ENCODE measurements around the gene CCT2.

The CCT2 gene

GRCh38 chr12:69585189-69586062 is at the start of gene CCT2:
TSS of gene CCT2 (plus strand) at chr12:69585459. CDS start at chr12:69585522, 63 bp downstream.
- DNase-seq = peak; percentile 96

GRCh38 chr12:69540987-69541386 is 44.3 kb upstream of the CCT2 start:
- DNase-seq = no peak

- no peak for DNase-seq
These were observed 41.2 kb upstream of the CCT2 start for GRCh38 chr12:69544087-69544486.

- no peak for DNase-seq
These were observed 40.2 kb upstream of the CCT2 start for GRCh38 chr12:69545081-69545480.

GRCh38 chr12:69546693-69547438 is 38.4 kb upstream of the CCT2 start:
- DNase-seq = no peak

- no peak for DNase-seq
These were observed 36.6 kb upstream of the CCT2 start for GRCh38 chr12:69548687-69549086.

GRCh38 chr12:69550569-69551350 is 34.5 kb upstream of the CCT2 start:
- DNase-seq = no peak

- DNase-seq = no peak
These were observed 31.5 kb upstream of the CCT2 start for GRCh38 chr12:69553628-69554248.

GRCh38 chr12:69555461-69555860 is 29.8 kb upstream of the CCT2 start:
- no peak for DNase-seq

- DNase-seq = no peak
These were observed 28.9 kb upstream of the CCT2 start for GRCh38 chr12:69556383-69556782.

- DNase-seq = no peak
These were observed 22.0 kb upstream of the CCT2 start for GRCh38 chr12:69563166-69563762.

GRCh38 chr12:69566603-69567002 is 18.7 kb upstream of the CCT2 start:
- no peak for DNase-seq

GRCh38 chr12:69569236-69569635 is 16.0 kb upstream of the CCT2 start:
- no peak for DNase-seq

GRCh38 chr12:69570000-69570516 is 15.2 kb upstream of the CCT2 start:
- no peak for DNase-seq

GRCh38 chr12:69570545-69571399 is 14.5 kb upstream of the CCT2 start:
- peak; percentile 81 for DNase-seq

- no peak for DNase-seq
These were observed 9.9 kb upstream of the CCT2 start for GRCh38 chr12:69575346-69575745.

GRCh38 chr12:69578283-69578682 is 7.0 kb upstream of the CCT2 start:
- no peak for DNase-seq

GRCh38 chr12:69579029-69579428 is 6.2 kb upstream of the CCT2 start:
- no peak for DNase-seq

GRCh38 chr12:69580074-69580473 is 5.2 kb upstream of the CCT2 start:
- DNase-seq = no peak

- no peak for DNase-seq
These were observed 2.1 kb upstream of the CCT2 start for GRCh38 chr12:69583203-69583602.

GRCh38 chr12:69588527-69588926 is 3.3 kb downstream of the CCT2 start:
- DNase-seq = no peak

Measured in CD4-positive, alpha-beta T cell treated with Interleukin-21 for 1 hour (primary cell).